Measurements from ENCODE around the gene PCMTD2. TPM values are rescaled to one million over a fixed set of nuclear protein-coding genes. Genes with fewer than 3 reads are reported as not detected.

Gene PCMTD2
- total and polyA plus RNA-seq, 2 of the 8 experiments (the other 6 are each of a cell fraction or from before 2014, with no cell fraction given), result 21.4 to 55.1 TPM

- TF ChIP-seq CTCF (IDR thresholded peaks at IDR 0.05; ENCODE audit: control extremely low read depth in 1 of 3, insufficient read depth in 1 of 3, low read depth in 1 of 3, low read length in 3 of 3), result no peak
- no peak for TF ChIP-seq CHD1 (IDR thresholded peaks at IDR 0.05; ENCODE audit: low read depth, low read length)
- no peak for TF ChIP-seq SIX5 (IDR thresholded peaks at IDR 0.05; ENCODE audit: low read depth, low read length)
These were observed 41.4 kb upstream of the PCMTD2 start (continued) for GRCh38 chr20:64214113-64214512.
